Cerebellar cortex (tissue), 1 donor: Measurements from ENCODE around the gene PADI6.
"Not testable (repeated sequence)": the region's sequence is repeated elsewhere in the genome, so short reads cannot be mapped to it uniquely, and the experiment has no call there.

ENCODE experiments used
- DNase-seq: peaks from one replicate; pipeline ENCODE4 v3.0.0-alpha.2; 2015; ENCODE audit warnings: low spot score

Gene PADI6

GRCh38 chr1:17404034-17404684 lies 32.2 kb downstream of the PADI6 start:
- DNase-seq = no peak

- DNase-seq = no peak
Observed at GRCh38 chr1:17404820-17405219, 32.8 kb downstream of the PADI6 start.

- peak; percentile 78 for DNase-seq
Observed at GRCh38 chr1:17405898-17406759, 34.1 kb downstream of the PADI6 start.

- DNase-seq = peak; percentile 42
Observed at GRCh38 chr1:17406760-17407475, 34.9 kb downstream of the PADI6 start.

- DNase-seq = not testable (repeated sequence)
Observed at GRCh38 chr1:17407786-17408514, 36.0 kb downstream of the PADI6 start.

- peak; percentile 68 for DNase-seq
Observed at GRCh38 chr1:17409391-17409811, 37.4 kb downstream of the PADI6 start.

- DNase-seq = no peak
Observed at GRCh38 chr1:17412093-17412870, 40.3 kb downstream of the PADI6 start.

GRCh38 chr1:17414022-17414421 lies 42.0 kb downstream of the PADI6 start:
- no peak for DNase-seq

- DNase-seq = no peak
Observed at GRCh38 chr1:17416389-17416788, 44.4 kb downstream of the PADI6 start.

GRCh38 chr1:17419626-17420328 lies 47.8 kb downstream of the PADI6 start:
- peak; percentile 77 for DNase-seq

- DNase-seq = no peak
Observed at GRCh38 chr1:17420391-17420918, 48.5 kb downstream of the PADI6 start.

GRCh38 chr1:17422461-17422860 lies 50.5 kb downstream of the PADI6 start:
- no peak for DNase-seq

- DNase-seq = no peak
Observed at GRCh38 chr1:17423781-17424245, 51.8 kb downstream of the PADI6 start.

- DNase-seq = no peak
Observed at GRCh38 chr1:17425806-17426600, 54.0 kb downstream of the PADI6 start.

GRCh38 chr1:17427696-17428660 lies 56.0 kb downstream of the PADI6 start:
- DNase-seq = no peak

- DNase-seq = no peak
Observed at GRCh38 chr1:17429183-17429582, 57.2 kb downstream of the PADI6 start.

GRCh38 chr1:17432412-17432811 lies 60.4 kb downstream of the PADI6 start:
- no peak for DNase-seq

GRCh38 chr1:17433261-17433660 lies 61.3 kb downstream of the PADI6 start:
- DNase-seq = no peak
